H9 (cell line): ENCODE data around the gene MEDAG. TPM values are rescaled to one million over a fixed set of nuclear protein-coding genes. Genes with fewer than 3 reads are reported as not detected.

Experiments
- DNase-seq: peaks from one replicate; pipeline ENCODE4 v3.0.0-alpha.2; 2017
- H2AFZ ChIP-seq: one replicate; pipeline ENCODE4 v1.6.1; 2013; ENCODE audit warnings: mild to moderate bottlenecking, low read length, control low read depth, moderate library complexity
- H2AK5ac ChIP-seq: 2 replicates; pipeline ENCODE4 v1.6.1; 2013; ENCODE audit warnings: low read length, control low read depth, mixed read lengths; ENCODE audit not compliant: insufficient read length
- H2BK120ac ChIP-seq: one replicate; pipeline ENCODE4 v1.6.1; 2013; ENCODE audit warnings: low read depth, mild to moderate bottlenecking, low read length, control low read depth, inconsistent platforms; ENCODE audit not compliant: poor library complexity, severe bottlenecking
- H2BK12ac ChIP-seq: 2 replicates; pipeline ENCODE4 v1.6.1; 2013; ENCODE audit warnings: low read length, control low read depth, mixed read lengths, low read depth; ENCODE audit not compliant: insufficient read length
- H2BK15ac ChIP-seq: 2 replicates; pipeline ENCODE4 v1.6.1; 2013; ENCODE audit warnings: low read depth, low read length, control low read depth
- H2BK20ac ChIP-seq: one replicate; pipeline ENCODE4 v1.6.1; 2013; ENCODE audit warnings: low read depth, mild to moderate bottlenecking, low read length, control low read depth, inconsistent platforms; ENCODE audit not compliant: poor library complexity, severe bottlenecking
- H2BK5ac ChIP-seq: 2 replicates; pipeline ENCODE4 v1.6.1; 2013; ENCODE audit warnings: low read length, control low read depth, mixed read lengths; ENCODE audit not compliant: insufficient read length
- H3K14ac ChIP-seq: 2 replicates; pipeline ENCODE4 v1.6.1; 2013; ENCODE audit warnings: low read length, control low read depth; ENCODE audit not compliant: insufficient read depth
- H3K18ac ChIP-seq: 2 replicates; pipeline ENCODE4 v1.6.1; 2013; ENCODE audit warnings: low read depth, mild to moderate bottlenecking, mixed read lengths, low read length, control low read depth; ENCODE audit not compliant: insufficient read length
- H3K23ac ChIP-seq: 2 replicates; pipeline ENCODE4 v1.6.1; 2013; ENCODE audit warnings: low read length, control low read depth, mixed read lengths, low read depth; ENCODE audit not compliant: insufficient read length
- H3K23me2 ChIP-seq: 2 replicates; pipeline ENCODE4 v1.6.1; 2013; ENCODE audit warnings: low read depth, mild to moderate bottlenecking, mixed read lengths, low read length, control low read depth; ENCODE audit not compliant: insufficient read length, poor library complexity, severe bottlenecking
- H3K27ac ChIP-seq: 2 replicates; pipeline ENCODE4 v1.5.1; 2013; ENCODE audit warnings: low read length, control low read depth, mixed read lengths, low read depth; ENCODE audit not compliant: insufficient read length
- H3K27me3 ChIP-seq: 2 replicates; pipeline ENCODE4 v1.6.1; 2013; ENCODE audit warnings: low read length, control low read depth, inconsistent platforms; ENCODE audit not compliant: insufficient read depth
- H3K4ac ChIP-seq: 2 replicates; pipeline ENCODE4 v1.6.1; 2013; ENCODE audit warnings: low read depth, mild to moderate bottlenecking, control low read depth, inconsistent platforms, low read length, moderate library complexity
- H3K4me1 ChIP-seq: 2 replicates; pipeline ENCODE4 v1.6.1; 2013; ENCODE audit warnings: low read length, control low read depth, inconsistent platforms; ENCODE audit not compliant: insufficient read depth
- H3K4me2 ChIP-seq: 2 replicates; pipeline ENCODE4 v1.6.1; 2013; ENCODE audit warnings: low read length, control low read depth, mixed read lengths; ENCODE audit not compliant: insufficient read length, insufficient read depth
- H3K56ac ChIP-seq: 2 replicates; pipeline ENCODE4 v1.6.1; 2013; ENCODE audit warnings: low read depth, mild to moderate bottlenecking, mixed read lengths, low read length, control low read depth; ENCODE audit not compliant: insufficient read length
- H3K79me1 ChIP-seq: 2 replicates; pipeline ENCODE4 v1.6.1; 2013; ENCODE audit warnings: low read depth, mild to moderate bottlenecking, moderate library complexity, low read length, control low read depth, inconsistent platforms; ENCODE audit not compliant: insufficient read depth, poor library complexity, severe bottlenecking
- H3K79me2 ChIP-seq: 2 replicates; pipeline ENCODE4 v1.6.1; 2013; ENCODE audit warnings: low read length, control low read depth, inconsistent platforms; ENCODE audit not compliant: insufficient read depth
- H3K9ac ChIP-seq: 2 replicates; pipeline ENCODE4 v1.6.1; 2013; ENCODE audit warnings: low read length, control low read depth, mixed read lengths; ENCODE audit not compliant: insufficient read length; ENCODE audit errors: extremely low read depth
- H3K9me3 ChIP-seq: one replicate; pipeline ENCODE4 v1.6.1; 2013; ENCODE audit warnings: low read depth, low read length, inconsistent platforms; ENCODE audit not compliant: control insufficient read depth
- H3T11ph ChIP-seq: one replicate; pipeline ENCODE4 v1.6.1; 2013; ENCODE audit warnings: mild to moderate bottlenecking, low read length, control low read depth, inconsistent platforms
- H4K20me1 ChIP-seq: one replicate; pipeline ENCODE4 v1.6.1; 2013; ENCODE audit not compliant: control insufficient read depth, insufficient read length, insufficient read depth
- H4K5ac ChIP-seq: 2 replicates; pipeline ENCODE4 v1.6.1; 2013; ENCODE audit warnings: low read depth, mild to moderate bottlenecking, mixed read lengths, low read length, control low read depth; ENCODE audit not compliant: insufficient read length
- H4K8ac ChIP-seq: replicated peaks from 2 replicates; pipeline ENCODE4 v1.6.1; 2013; ENCODE audit warnings: low read length, control low read depth, mixed read lengths, low read depth; ENCODE audit not compliant: insufficient read length
- H4K91ac ChIP-seq: 2 replicates; pipeline ENCODE4 v1.6.1; 2013; ENCODE audit warnings: low read depth, mild to moderate bottlenecking, moderate library complexity, mixed read lengths, low read length, control low read depth; ENCODE audit not compliant: insufficient read length
- H3K27ac Mint-ChIP-seq, 3 experiments: 2 replicates in 2 of 3; 3 replicates in 1 of 3; pipeline ENCODE4 v1.8.0; 2020 to 2021; ENCODE audit warnings: mixed read lengths in 3 of 3, mild to moderate bottlenecking in 1 of 3, moderate library complexity in 1 of 3
- H3K27me3 Mint-ChIP-seq: 2 replicates; pipeline ENCODE4 v1.8.0; 2021; ENCODE audit warnings: low read depth, mild to moderate bottlenecking, moderate library complexity, mixed read lengths
- H3K36me3 Mint-ChIP-seq, 3 experiments: 2 replicates in 2 of 3; 3 replicates in 1 of 3; pipeline ENCODE4 v1.8.0; 2020 to 2021; ENCODE audit warnings: low read depth in 3 of 3, mixed read lengths in 3 of 3; ENCODE audit not compliant: insufficient read depth in 1 of 3
- H3K4me1 Mint-ChIP-seq, 2 experiments: 2 replicates each; pipeline ENCODE4 v1.8.0; 2020; ENCODE audit warnings: mixed read lengths in 2 of 2
- H3K4me3 Mint-ChIP-seq, 2 experiments: 2 replicates in 1 of 2; 3 replicates in 1 of 2; pipeline ENCODE4 v1.8.0; 2020 to 2021; ENCODE audit warnings: mild to moderate bottlenecking in 2 of 2, mixed read lengths in 2 of 2, moderate library complexity in 1 of 2
- H3K9me3 Mint-ChIP-seq, 2 experiments: 2 replicates in 1 of 2; 3 replicates in 1 of 2; pipeline ENCODE4 v1.8.0; 2020; ENCODE audit warnings: mild to moderate bottlenecking in 2 of 2, mixed read lengths in 2 of 2, moderate library complexity in 1 of 2
- CTCF ChIP-seq: fragments of 200-600 bp; sonication (generic); conservative IDR thresholded peaks from 3 replicates; pipeline ENCODE4 v1.8.0; 2021; ENCODE audit warnings: antibody characterized with exemption, mild to moderate bottlenecking
- WGBS: extraction: QIAGEN DNeasy Blood & Tissue Kit; methylation state at CpG from one replicate; pipeline ENCODE4 v1.1.7; 2013; ENCODE audit warnings: missing lambda C conversion rate, low lambda C conversion rate, mixed read lengths; ENCODE audit not compliant: insufficient read length; ENCODE audit errors: extremely low coverage; 5-methylcytosine and 5-hydroxymethylcytosine counted together
- total RNA-seq: library from RNA; stranded (reverse); gene quantifications from 2 replicates; pipeline ENCODE4 v1.2.1, GENCODE V29; 2021

The MEDAG gene
- total RNA-seq, 1 experiment from 2014 or later: 0.87 TPM

DNA sequence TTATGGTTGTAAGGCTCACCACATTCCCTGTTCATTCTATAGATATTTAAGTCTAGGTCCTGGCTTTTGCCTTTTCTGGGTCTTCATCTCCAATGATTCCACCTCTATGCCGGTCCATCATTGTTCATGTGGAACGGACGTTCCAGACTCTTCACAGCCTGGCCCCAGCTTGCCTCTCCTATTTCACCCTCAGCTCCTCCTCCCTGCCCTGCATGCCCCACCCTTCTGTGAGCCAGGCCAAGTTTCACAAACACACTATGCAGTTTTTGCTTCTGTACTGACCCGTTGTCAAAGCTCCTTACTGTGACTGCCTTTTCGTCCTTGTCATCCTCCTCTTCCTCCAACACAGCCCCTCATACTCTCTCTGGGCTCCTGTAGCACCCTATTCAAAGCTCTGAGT, 57.7 kb downstream of the MEDAG start:
- Histone ChIP-seq H3K4me2 (no peak overlapping the region), H3K23me2 (no peaks in the 10 kb centered on the region), H3K79me1 (no peaks in the 10 kb centered on the region), H2BK15ac (no peak overlapping the region), H3K4me1 (no peaks in the 10 kb centered on the region), H3K14ac (no peak overlapping the region), H3K79me2 (no peaks in the 10 kb centered on the region), H4K20me1 (no peaks in the 10 kb centered on the region), H2AK5ac (no peak overlapping the region), H3K56ac (no peak overlapping the region), H2BK12ac (no peak overlapping the region), H3K27ac (no peak overlapping the region), H4K8ac (no peak overlapping the region), H2BK20ac (no peak overlapping the region), H2AFZ (no peak overlapping the region), H3K27me3 (no peaks in the 10 kb centered on the region), H2BK5ac (no peak overlapping the region), H3K18ac (no peak overlapping the region), H4K91ac (no peak overlapping the region), H3K9me3 (peaks cover 13% of the 10 kb centered on the region), H3K23ac (no peak overlapping the region), H4K5ac (no peak overlapping the region), H3K4ac (no peak overlapping the region), H3T11ph (no peak overlapping the region), H2BK120ac (no peak overlapping the region), H3K9ac (no peak overlapping the region)
- TF ChIP-seq CTCF: no peak
- no CpG with 5 or more reads among the region's 5 CpGs for WGBS
- peaks cover 7 to 24% (median 12%) of the 10 kb centered on the region in 3 experiments; a peak in 6 of 7 replicates for H3K36me3 Mint-ChIP-seq
- no peak overlapping the region for H3K4me3 Mint-ChIP-seq
- peaks cover 8% of the 10 kb centered on the region for H3K27me3 Mint-ChIP-seq
- H3K4me1 Mint-ChIP-seq: peaks cover 0 to 4% of the 10 kb centered on the region in 2 experiments; a peak in 1 of 4 replicates
- DNase-seq: no peak
- no peak overlapping the region for H3K27ac Mint-ChIP-seq
- H3K9me3 Mint-ChIP-seq: peaks cover 39 to 48% of the 10 kb centered on the region in 2 experiments
